Natural killer cell (primary cell): Measurements from ENCODE around the gene PCAT6. TPM values are rescaled to one million over a fixed set of nuclear protein-coding genes. Genes with fewer than 3 reads are reported as not detected.

ENCODE experiments used
- ATAC-seq, 3 donors: fragments of 150-1000 bp in 2 of 3; fragments of 200-7000 bp in 1 of 3; cut with Tn5 transposase; 1 replicate in 1 of 3; 2 replicates in 2 of 3; pipeline ENCODE4 v1.10.0; 2021; ENCODE audit warnings: mild to moderate bottlenecking in 2 of 3, moderate library complexity in 2 of 3
- DNase-seq, 2 donors: peaks; one replicate each; pipeline versions ENCODE4 v3.0.0 to v3.0.0-alpha.2; 2013 to 2021; ENCODE audit warnings: mixed read lengths in 1 of 2
- H3K27ac ChIP-seq: one replicate; pipeline ENCODE4 v1.5.1; 2013; ENCODE audit warnings: mild to moderate bottlenecking, low read length
- H3K27me3 ChIP-seq: one replicate; pipeline ENCODE4 v1.6.1; 2013; ENCODE audit warnings: low read length; ENCODE audit not compliant: control insufficient read depth, insufficient read depth
- H3K36me3 ChIP-seq: one replicate; pipeline ENCODE4 v1.6.1; 2013; ENCODE audit warnings: low read length; ENCODE audit not compliant: control insufficient read depth, insufficient read depth
- H3K4me1 ChIP-seq: one replicate; pipeline ENCODE4 v1.6.1; 2013; ENCODE audit warnings: low read length; ENCODE audit not compliant: control insufficient read depth, insufficient read depth
- H3K4me3 ChIP-seq: one replicate; pipeline ENCODE4 v1.5.1; 2013; ENCODE audit warnings: low read length
- H3K9me3 ChIP-seq: one replicate; pipeline ENCODE4 v1.6.1; 2013; ENCODE audit warnings: low read length; ENCODE audit not compliant: control insufficient read depth, insufficient read depth
- H3K27ac Mint-ChIP-seq, 2 donors: one replicate each; pipeline ENCODE4 v1.8.0; 2022; ENCODE audit warnings: mild to moderate bottlenecking in 2 of 2, mixed read lengths in 2 of 2, moderate library complexity in 1 of 2
- H3K27me3 Mint-ChIP-seq, 2 donors: one replicate each; pipeline ENCODE4 v1.8.0; 2022; ENCODE audit warnings: low read depth in 2 of 2, mixed read lengths in 2 of 2
- H3K36me3 Mint-ChIP-seq: one replicate; pipeline ENCODE4 v1.8.0; 2022; ENCODE audit warnings: mixed read lengths
- H3K4me1 Mint-ChIP-seq, 2 donors: one replicate each; pipeline ENCODE4 v1.8.0; 2022; ENCODE audit warnings: mixed read lengths in 2 of 2
- H3K4me3 Mint-ChIP-seq: one replicate; pipeline ENCODE4 v1.8.0; 2022; ENCODE audit warnings: mild to moderate bottlenecking, moderate library complexity, mixed read lengths
- H3K9me3 Mint-ChIP-seq, 2 donors: one replicate each; pipeline ENCODE4 v1.8.0; 2022; ENCODE audit warnings: mixed read lengths in 2 of 2
- CTCF ChIP-seq: fragments of 200-600 bp; IDR thresholded peaks from one replicate; pipeline ENCODE4 v1.8.0; 2022; ENCODE audit warnings: antibody characterized with exemption
- WGBS: methylation state at CpG from one replicate; pipeline ENCODE4 v1.1.7; 2013; ENCODE audit warnings: missing lambda C conversion rate; ENCODE audit not compliant: insufficient coverage; 5-methylcytosine and 5-hydroxymethylcytosine counted together
- intact Hi-C: fragments of 100-400 bp; cut with micrococcal nuclease; formaldehyde crosslinking; loops from one replicate; pipeline ENCODE4 v1.14.2; 2022
- total RNA-seq, 4 donors: library from RNA; stranded (reverse); fragments of 120-200 nt in 1 of 4; gene quantifications; one replicate each; pipeline versions ENCODE4 v1.2.3 to v1.2.4, GENCODE V29; 2013 to 2022

Gene PCAT6
- total RNA-seq, 3 donors from 2014 or later (not counting 1 experiment from before 2014, with no cell fraction given), result 1.1 to 1.5 TPM; not detected in 1

- H3K36me3 ChIP-seq, result no peaks in the 10 kb centered on the region
- no peak for TF ChIP-seq CTCF
- WGBS, result 88% methylated on average over 6 of the region's 6 CpGs
- H3K27ac ChIP-seq, result no peak overlapping the region
- ATAC-seq (no peak), DNase-seq (no peak)
- H3K4me3 ChIP-seq, result no peak overlapping the region
- no peaks in the 10 kb centered on the region for H3K36me3 Mint-ChIP-seq
- no peaks in the 10 kb centered on the region for H3K27me3 Mint-ChIP-seq
- H3K4me3 Mint-ChIP-seq, result no peak overlapping the region
- H3K9me3 ChIP-seq, result no peaks in the 10 kb centered on the region
- H3K27ac Mint-ChIP-seq, result no peak overlapping the region
- no peaks in the 10 kb centered on the region for H3K4me1 ChIP-seq
- peaks cover 15 to 40% of the 10 kb centered on the region in 2 donors for H3K4me1 Mint-ChIP-seq
- H3K9me3 Mint-ChIP-seq, result no peaks in the 10 kb centered on the region
- intact Hi-C loops, result no loop called here
- no peaks in the 10 kb centered on the region for H3K27me3 ChIP-seq
These were observed 11.9 kb upstream of the PCAT6 start for GRCh38 chr1:202798792-202799331.

- no peaks in the 10 kb centered on the region for H3K4me1 ChIP-seq
- H3K36me3 Mint-ChIP-seq, result no peaks in the 10 kb centered on the region
- no peak overlapping the region for H3K4me3 Mint-ChIP-seq
- no peaks in the 10 kb centered on the region for H3K27me3 Mint-ChIP-seq
- H3K27ac ChIP-seq, result no peak overlapping the region
- no peaks in the 10 kb centered on the region for H3K27me3 ChIP-seq
- peaks cover 23 to 41% of the 10 kb centered on the region in 2 donors for H3K4me1 Mint-ChIP-seq
- ATAC-seq, result no peak
- intact Hi-C loops, result no loop called here
- no peak overlapping the region for H3K27ac Mint-ChIP-seq
- DNase-seq, result no peak
- no peaks in the 10 kb centered on the region for H3K9me3 Mint-ChIP-seq
- no peak overlapping the region for H3K4me3 ChIP-seq
- H3K36me3 ChIP-seq, result no peaks in the 10 kb centered on the region
- no peak for TF ChIP-seq CTCF
- no peaks in the 10 kb centered on the region for H3K9me3 ChIP-seq
- WGBS, result 100% methylated on average over 1 of the region's 1 CpG
These were observed 10.0 kb upstream of the PCAT6 start for GRCh38 chr1:202800742-202801141.

- H3K27me3 ChIP-seq, result no peaks in the 10 kb centered on the region
- WGBS, result 100% methylated on average over 2 of the region's 2 CpGs
- ATAC-seq (no peak), DNase-seq (no peak)
- TF ChIP-seq CTCF, result no peak
- no peaks in the 10 kb centered on the region for H3K36me3 ChIP-seq
- Mint-ChIP-seq H3K27me3 (no peaks in the 10 kb centered on the region), H3K36me3 (no peaks in the 10 kb centered on the region), H3K4me3 (no peak overlapping the region), H3K4me1 (peaks cover 26 to 43% of the 10 kb centered on the region in 2 donors), H3K9me3 (no peaks in the 10 kb centered on the region), H3K27ac (no peak overlapping the region)
- intact Hi-C loops, result no loop called here
- no peaks in the 10 kb centered on the region for H3K4me1 ChIP-seq
- H3K27ac ChIP-seq, result no peak overlapping the region
- no peak overlapping the region for H3K4me3 ChIP-seq
- H3K9me3 ChIP-seq, result no peaks in the 10 kb centered on the region
These were observed 9.6 kb upstream of the PCAT6 start for GRCh38 chr1:202801175-202801574.

GRCh38 chr1:202802034-202802433 is 8.7 kb upstream of the PCAT6 start:
- WGBS, result 65% methylated on average over 2 of the region's 2 CpGs
- no peaks in the 10 kb centered on the region for H3K9me3 Mint-ChIP-seq
- H3K27me3 ChIP-seq, result no peaks in the 10 kb centered on the region

More at GRCh38 chr1:202802034-202802433, 8.7 kb upstream of the PCAT6 start:
- Mint-ChIP-seq H3K4me1 (peaks cover 26 to 45% of the 10 kb centered on the region in 2 donors), H3K27me3 (no peaks in the 10 kb centered on the region), H3K36me3 (no peaks in the 10 kb centered on the region), H3K27ac (no peak overlapping the region), H3K4me3 (no peak overlapping the region)
- ATAC-seq (no peak), DNase-seq (no peak)
- TF ChIP-seq CTCF, result no peak
- peaks cover 6% of the 10 kb centered on the region for H3K4me1 ChIP-seq
- no peaks in the 10 kb centered on the region for H3K36me3 ChIP-seq
- intact Hi-C loops, result no loop called here
- no peaks in the 10 kb centered on the region for H3K9me3 ChIP-seq
- no peak overlapping the region for H3K27ac ChIP-seq
- no peak overlapping the region for H3K4me3 ChIP-seq
